Endothelial cell of umbilical vein (primary cell): ENCODE measurements around the gene COL23A1.

Source experiments
- CTCF ChIP-seq, 2 donors: IDR thresholded peaks; 1 replicate in 1 of 2; 2 replicates in 1 of 2; pipeline ENCODE4 v1.5.1; 2011; ENCODE audit warnings: low read length in 2 of 2, mild to moderate bottlenecking in 2 of 2, moderate library complexity in 2 of 2, control low read depth in 1 of 2, inconsistent platforms in 1 of 2, low read depth in 1 of 2; ENCODE audit not compliant: insufficient read depth in 1 of 2; ENCODE audit errors: extremely low read depth in 1 of 2
- MAX ChIP-seq: IDR thresholded peaks from 2 replicates; pipeline ENCODE4 v1.6.1; 2011; ENCODE audit not compliant: insufficient read depth, insufficient read length

- no peak for TF ChIP-seq CTCF (IDR thresholded peaks at IDR 0.05; ENCODE audit: extremely low read depth in 1 of 2, insufficient read depth in 1 of 2, low read depth in 1 of 2, low read length in 2 of 2)
- no peak for TF ChIP-seq MAX
Measured at GRCh38 chr5:178465228-178465860, 124.8 kb downstream of the COL23A1 start.
